NK-92 (cell line): ENCODE data around the gene CHD5.
"Not testable (repeated sequence)": the region's sequence is repeated elsewhere in the genome, so short reads cannot be mapped to it uniquely, and the experiment has no call there.

Experiments
- DNase-seq: peaks from one replicate; lab custom pipeline; 2025; ENCODE audit not compliant: unreplicated experiment; lab: John Stamatoyannopoulos, UW

CHD5 gene

GRCh38 chr1:6180268-6180706, at the start of gene CHD5:
Gene CHD5, minus strand, starts transcription at chr1:6180321. Its CDS starts 298 bp downstream, at chr1:6180023.
- no peak for DNase-seq

GRCh38 chr1:6225651-6226050, 45.5 kb upstream of the CHD5 start:
- no peak for DNase-seq

- no peak for DNase-seq
Measured at GRCh38 chr1:6224718-6225117, 44.6 kb upstream of the CHD5 start.

- no peak for DNase-seq
Measured at GRCh38 chr1:6223617-6224016, 43.5 kb upstream of the CHD5 start.

- DNase-seq, result no peak
Measured at GRCh38 chr1:6222636-6223035, 42.5 kb upstream of the CHD5 start.

GRCh38 chr1:6221210-6221784, 41.2 kb upstream of the CHD5 start:
- no peak for DNase-seq

- no peak for DNase-seq
Measured at GRCh38 chr1:6220236-6220635, 40.1 kb upstream of the CHD5 start.

GRCh38 chr1:6219641-6220040, 39.5 kb upstream of the CHD5 start:
- not testable (repeated sequence) for DNase-seq

- DNase-seq, result no peak
Measured at GRCh38 chr1:6218375-6219164, 38.4 kb upstream of the CHD5 start.

GRCh38 chr1:6212193-6212959, 32.3 kb upstream of the CHD5 start:
- DNase-seq, result no peak

- no peak for DNase-seq
Measured at GRCh38 chr1:6211731-6212130, 31.6 kb upstream of the CHD5 start.

GRCh38 chr1:6210591-6211355, 30.7 kb upstream of the CHD5 start:
- DNase-seq, result no peak

- DNase-seq, result no peak
Measured at GRCh38 chr1:6209661-6210580, 29.8 kb upstream of the CHD5 start.

GRCh38 chr1:6208723-6209660, 28.9 kb upstream of the CHD5 start:
- no peak for DNase-seq

GRCh38 chr1:6207921-6208320, 27.8 kb upstream of the CHD5 start:
- no peak for DNase-seq

GRCh38 chr1:6207075-6207885, 27.2 kb upstream of the CHD5 start:
- DNase-seq, result no peak

- DNase-seq, result no peak
Measured at GRCh38 chr1:6206520-6206855, 26.4 kb upstream of the CHD5 start.

GRCh38 chr1:6205849-6206519, 25.9 kb upstream of the CHD5 start, which contains the start of gene RNF207:
Gene RNF207, plus strand, starts transcription at chr1:6206119. Its CDS starts 417 bp downstream, at chr1:6206536.
- DNase-seq, result no peak
